Right kidney (tissue), 9 donors: Measurements from ENCODE around the gene SEC14L5.
"Not testable (repeated sequence)": the region's sequence is repeated elsewhere in the genome, so short reads cannot be mapped to it uniquely, and the experiment has no call there.

ENCODE experiments used
- DNase-seq: peaks from one replicate; pipeline ENCODE4 v3.0.0-alpha.2; 2016
- long read RNA-seq, 8 donors: transcript quantifications; one replicate each; lab custom pipeline, GENCODE V29; 2026

The SEC14L5 gene
- long read RNA-seq, donor 1, partial matches to known transcripts = 7 of 7 reads
- long read RNA-seq, donor 1, other reads (novel, unspliced or antisense) = 0 of 7 reads
- long read RNA-seq, donor 2 = 0 reads
- long read RNA-seq, donor 3 = 0 reads
- long read RNA-seq, donor 4 = 0 reads
- long read RNA-seq, donor 5 = 0 reads
- long read RNA-seq, donor 6 = 0 reads
- long read RNA-seq, donor 7 = 0 reads
- long read RNA-seq, donor 8 = 0 reads

DNA sequence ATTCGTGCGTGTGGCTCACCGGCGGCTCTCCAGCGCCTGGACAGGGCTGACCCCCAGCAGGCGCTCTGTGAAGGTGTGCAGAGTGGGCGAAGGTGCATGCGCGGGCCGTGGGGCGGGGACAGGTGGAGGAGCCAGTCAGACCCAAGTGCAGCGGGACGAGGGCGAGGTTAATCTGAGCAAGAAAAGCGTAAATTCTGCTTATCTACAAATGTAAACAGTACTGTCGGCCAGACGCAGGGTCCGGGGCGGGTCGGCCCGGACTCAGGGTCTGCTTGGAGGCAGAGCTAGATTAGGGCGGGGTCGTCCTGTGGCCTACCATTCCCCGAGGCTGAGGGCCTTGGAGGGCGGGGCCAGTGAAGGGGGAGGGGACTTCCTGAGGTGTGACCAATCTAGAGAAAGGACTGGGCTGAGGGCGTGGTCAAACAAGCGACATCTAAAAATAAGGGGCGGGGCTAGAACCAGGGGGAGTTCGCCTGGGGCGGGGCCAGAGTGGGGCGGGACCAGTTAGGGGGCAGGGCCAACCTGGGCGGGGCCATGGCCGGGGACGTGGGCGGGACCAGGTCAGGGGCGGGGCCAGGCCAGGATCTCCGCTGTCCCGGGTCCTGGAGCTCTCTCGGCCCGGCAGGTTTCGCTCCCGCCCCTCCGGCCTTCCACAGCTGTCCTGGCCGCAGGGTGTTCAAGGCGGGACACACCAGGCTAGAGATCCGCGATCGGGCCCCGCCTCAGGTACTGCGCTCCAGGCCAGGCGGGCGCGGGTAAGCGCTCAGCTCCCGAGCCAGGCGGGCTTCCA, at the start of gene SEC14L5:
Gene SEC14L5 (plus strand): TSS at position 611 of the 790 bp plus-strand sequence. CDS start 994 bp downstream, outside the sequence.
- peak; percentile 87 for DNase-seq

DNA sequence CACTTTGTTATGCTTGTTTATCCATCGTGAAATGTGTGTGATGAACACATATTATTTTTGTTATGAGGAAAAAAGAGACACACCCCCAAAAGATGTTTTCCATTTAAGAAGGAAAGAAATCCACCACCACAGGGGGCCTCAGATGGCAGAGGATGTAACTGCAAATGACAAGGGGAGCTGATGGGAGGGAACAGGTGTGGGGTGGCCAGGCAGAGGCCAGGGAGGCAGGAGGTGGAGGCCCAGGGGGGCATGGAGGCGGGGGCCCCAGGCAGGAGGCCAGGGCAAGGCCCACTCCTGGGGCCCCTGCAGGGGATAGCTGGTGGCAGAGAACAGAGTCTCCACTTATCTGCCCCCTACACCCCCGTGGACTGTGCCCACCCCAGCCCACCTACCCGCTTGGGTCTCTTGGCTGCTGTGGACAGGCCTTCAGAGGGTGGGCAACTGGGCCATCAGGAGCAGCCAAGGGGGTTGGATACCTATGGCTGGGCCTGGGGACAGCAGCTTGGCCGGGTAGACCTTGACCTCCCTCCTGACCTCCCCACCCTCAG, 49.2 kb upstream of the SEC14L5 start:
- DNase-seq = no peak

DNA sequence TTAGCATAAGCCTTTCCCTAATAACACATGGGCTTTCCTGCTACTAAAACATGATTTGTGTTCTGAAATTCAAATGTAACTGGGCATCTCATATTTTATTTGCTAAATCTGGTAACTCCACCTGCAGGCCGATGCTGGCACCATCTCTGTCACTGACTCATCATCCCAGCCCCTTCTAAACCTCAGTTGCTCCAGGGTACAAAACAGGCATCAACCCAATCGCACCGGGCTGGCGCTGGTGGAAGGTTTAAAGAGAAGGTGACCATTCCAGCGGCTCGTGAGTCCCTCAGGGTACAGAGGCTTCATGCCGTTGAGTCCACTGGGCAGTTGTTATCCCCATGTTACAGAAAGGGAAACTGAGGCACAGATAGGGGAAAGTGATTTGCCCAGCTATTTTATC, 48.3 kb upstream of the SEC14L5 start:
- DNase-seq = no peak

DNA sequence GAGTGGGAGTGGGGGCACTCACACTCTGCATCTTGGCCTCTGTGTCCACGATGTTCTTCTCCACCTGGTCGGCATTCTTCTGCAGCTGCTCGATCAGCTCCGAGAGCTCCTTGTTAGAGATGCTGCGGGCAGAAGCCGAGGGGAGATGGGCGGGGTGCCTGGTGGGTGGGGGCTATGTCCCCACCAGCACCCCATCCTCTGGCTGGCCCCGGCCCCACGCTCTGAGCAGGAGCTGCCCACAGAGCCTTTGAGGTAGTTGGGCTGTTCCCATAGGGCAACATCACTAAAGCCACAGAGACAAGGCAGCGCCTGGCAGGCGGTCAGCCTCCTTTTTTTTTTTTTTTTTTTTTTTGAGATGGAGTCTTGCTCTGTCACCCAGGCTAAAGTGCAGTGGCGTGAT, 47.3 kb upstream of the SEC14L5 start:
- no peak for DNase-seq

DNA sequence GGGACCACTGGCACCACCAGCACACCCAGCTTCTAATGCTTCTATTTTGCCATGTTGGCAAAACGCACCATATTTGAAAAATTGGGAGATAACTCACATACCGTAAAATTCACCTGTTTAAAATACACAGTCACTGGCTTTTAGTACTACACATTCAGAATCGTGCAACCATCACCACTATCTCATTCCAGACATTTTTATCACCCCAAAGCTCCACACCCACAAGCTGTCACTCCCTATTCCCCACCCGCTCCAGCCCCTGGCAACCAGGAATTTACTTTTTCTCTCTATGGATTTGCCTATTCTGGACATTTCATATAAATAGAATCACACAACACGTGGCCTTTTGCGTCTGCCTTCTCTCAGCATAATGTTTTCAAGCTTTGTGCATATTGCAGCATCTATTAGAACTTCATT, 46.2 kb upstream of the SEC14L5 start:
- DNase-seq = no peak

DNA sequence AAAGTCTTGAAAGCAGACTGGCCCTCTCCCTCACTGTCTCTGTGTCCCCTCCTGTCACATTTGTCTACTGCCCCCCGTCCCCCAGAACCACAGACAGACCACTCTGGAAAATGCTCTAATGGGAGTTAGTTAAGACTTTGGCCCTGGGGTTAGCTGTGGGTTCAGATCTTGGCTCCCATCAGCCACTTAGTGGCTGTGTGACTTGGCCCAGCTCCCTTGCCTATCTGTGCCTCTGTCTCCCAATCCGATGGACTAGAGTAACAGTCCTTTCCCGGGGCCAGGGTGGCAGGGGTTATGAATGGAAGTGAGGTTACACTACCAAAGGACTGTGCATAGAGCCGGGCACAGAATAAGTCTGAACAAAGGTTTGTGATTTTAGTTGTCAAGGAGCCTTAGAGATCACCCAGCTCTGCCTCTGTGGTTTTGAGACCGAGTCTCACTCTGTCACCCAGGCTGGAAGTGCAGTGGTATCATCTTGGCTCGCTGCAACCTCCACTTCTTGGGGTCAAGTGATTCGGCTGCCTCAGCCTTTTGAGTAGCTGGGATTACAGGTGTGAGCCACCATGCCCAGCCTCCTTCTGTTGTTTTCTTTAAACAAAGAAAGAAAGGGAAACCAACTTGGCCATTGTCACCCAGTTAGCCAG, 44.9 kb upstream of the SEC14L5 start:
- DNase-seq = no peak

DNA sequence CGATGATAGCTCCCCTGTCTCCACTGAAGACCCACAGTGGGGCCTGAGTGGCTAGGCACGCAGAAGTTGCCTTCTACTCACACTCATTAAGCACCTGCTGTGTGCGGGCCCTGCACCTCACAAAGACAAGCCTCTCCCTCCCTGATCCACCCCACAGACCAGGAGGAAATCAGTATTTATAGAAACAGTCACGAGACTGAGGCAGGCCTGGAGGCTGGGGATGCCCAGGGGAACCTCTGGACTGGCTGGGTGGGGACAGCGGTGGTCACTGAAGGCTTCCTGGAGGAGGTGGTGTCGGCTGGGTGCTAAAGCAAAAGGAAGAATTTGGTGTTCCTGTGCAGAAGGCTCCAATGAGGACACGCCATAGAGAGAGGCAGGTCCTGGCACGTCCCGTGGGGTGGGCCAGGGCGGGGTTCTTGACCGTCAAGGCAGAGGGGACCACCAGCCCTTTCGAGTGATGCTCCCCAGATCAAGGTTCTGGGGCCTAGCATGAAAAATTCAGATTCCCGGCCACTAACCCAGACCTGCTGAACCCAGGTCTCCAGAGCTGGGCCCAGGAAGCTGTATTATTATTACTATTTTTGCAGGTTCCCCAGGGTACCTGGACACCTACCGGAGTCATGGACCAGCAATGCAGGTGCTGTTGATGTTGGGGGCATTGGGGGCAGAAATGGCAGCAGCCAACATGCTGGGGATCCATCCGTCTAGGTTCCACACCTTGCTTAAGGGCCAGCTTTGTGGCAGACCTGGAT, 44.2 kb upstream of the SEC14L5 start:
- no peak for DNase-seq

DNA sequence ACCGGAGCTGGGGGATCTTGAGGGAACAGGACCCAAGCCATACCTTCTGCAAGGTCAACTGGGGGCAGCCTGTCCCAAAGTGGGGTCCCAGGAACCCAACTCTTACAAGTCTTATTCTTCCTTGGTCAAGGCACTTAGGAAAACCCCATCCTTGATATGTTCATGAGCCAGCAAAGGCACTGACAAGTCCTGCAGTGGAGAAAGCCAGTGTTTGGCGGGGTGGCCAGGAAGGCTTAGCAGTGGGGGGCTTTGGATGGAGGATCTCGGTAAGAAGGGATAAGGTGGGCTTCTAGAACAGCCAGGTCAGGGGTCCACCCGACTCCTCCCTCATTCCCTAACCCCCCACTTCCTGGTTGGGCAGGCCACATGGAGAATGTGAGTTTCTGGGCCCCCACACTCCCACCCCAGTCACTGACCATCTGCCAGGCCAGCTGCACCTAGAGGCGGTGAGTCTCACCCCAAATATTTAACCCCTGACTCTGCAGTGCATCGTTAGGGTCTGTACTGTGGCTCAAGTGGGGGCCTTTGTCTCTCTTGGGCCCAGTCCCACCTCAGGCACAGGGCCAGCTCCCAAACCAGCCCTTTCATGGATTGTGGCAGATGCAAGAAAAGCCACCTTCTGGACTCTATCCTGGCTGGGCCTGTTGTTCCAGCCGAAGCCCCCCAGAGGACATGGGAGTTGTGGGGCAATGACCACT, 43.5 kb upstream of the SEC14L5 start:
- no peak for DNase-seq

DNA sequence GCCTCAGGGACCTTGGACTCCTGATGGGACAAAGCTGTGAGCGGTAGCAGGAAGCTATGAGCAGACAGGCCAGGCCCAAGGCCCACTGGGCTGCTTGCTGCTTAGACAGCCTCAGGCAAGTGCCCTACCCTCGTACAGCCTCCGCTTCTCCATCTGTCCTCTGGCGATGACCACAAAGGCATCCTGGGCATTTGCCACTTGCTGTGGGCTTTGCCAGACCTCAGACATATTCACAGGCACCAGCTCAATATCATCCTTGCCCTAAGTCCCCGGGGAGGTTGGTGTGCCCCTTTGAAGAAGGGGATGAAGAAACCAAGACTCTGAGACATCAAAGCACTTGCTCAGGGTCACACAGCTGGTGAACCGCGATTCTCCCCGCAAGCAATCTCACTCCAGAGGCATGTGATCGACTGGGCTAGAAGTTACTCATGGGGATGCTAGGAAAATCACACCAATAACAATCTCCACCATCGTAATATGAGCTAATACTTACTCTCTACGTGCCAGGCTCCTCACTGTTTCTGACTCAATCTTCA, 42.8 kb upstream of the SEC14L5 start:
- DNase-seq = no peak

DNA sequence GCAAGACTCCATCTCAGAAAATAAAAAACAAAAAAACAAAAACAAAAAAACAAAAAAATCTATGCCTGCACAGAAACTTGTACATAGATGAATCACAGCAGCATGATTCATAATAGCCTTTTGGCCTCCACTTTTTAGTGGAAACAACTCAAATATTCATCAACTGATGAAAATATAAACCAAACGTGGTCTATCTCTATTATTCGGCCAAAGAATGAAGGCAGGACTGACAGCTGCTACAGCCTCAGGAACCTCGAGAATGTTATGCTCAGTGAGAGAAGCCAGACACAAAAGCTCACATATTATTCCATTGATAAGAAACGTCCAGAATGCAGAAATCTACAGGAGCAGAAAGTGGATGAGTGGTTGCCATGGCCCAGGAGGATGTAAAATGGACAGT, 41.0 kb upstream of the SEC14L5 start:
- no peak for DNase-seq

DNA sequence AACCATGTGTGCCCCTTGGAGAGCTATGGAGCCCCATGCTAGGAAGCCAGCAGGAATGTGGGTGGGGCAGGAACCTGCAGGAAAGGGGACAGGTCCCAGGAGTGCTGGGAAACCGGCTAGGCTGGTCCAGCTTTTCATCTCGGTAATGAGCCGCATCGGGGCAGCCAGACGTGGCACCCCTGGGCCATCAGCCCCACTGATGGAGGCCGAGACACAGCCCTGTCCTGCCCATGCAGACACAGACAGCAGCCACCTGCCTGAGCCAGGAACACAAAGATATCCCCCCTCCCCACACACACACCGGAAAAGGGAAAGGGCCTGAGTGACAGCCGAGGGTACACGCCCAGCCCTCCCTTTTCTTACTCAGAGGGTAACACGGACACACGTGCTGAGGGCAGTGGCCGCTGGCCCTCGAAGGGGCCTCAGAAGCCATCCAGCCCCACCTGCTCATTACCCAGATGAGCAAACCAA, 39.3 kb upstream of the SEC14L5 start:
- DNase-seq = peak; percentile 51

DNA sequence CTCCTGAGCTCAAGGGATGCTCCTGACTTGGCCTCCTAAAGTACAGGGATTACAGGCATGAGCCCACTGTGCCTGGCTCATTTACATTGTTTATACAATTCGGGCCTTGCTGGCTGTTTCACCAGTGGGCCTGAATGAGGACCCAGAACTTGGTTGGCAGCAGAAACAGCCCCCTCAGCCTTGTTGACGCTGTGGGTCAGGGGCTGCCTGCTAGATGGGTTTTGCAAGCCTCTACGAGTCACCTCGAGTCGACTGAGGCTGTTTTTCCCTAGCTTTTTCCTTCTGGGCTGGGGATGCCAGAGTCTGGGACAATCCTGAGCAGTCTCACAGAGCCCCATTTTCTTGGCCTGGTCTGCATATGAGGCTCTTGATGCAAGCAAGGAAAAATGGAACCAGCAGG, 37.3 kb upstream of the SEC14L5 start:
- DNase-seq = no peak

DNA sequence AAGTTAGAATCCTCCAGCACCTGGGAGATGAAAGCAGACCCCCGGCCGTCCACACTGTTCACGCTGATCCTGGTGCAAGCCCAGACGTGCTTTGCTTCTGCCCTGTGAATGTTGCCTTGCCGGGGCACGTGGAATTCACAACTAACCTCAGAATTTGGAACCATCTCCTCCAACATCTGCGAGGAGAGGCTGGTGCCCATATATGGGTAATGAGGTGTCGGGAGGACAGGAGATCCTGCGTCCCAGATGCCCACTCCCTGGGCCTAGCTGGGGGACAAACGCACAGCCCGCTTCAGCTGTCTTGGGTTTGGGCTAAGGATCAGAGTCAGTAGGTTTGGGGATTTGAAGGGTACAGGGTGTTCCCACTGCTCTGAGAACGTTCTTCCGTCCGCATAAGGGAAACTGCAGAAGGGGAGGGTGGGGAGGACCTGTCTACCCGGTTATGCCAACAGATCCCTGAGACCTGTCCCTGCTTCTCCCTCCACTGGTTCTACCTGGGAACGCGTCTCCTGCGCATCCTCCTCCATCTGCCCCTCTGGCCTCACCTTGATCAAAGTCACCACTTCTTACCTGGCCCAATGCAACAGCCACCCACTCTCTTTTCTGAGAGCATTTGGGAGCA, 35.3 kb upstream of the SEC14L5 start:
- DNase-seq = no peak

DNA sequence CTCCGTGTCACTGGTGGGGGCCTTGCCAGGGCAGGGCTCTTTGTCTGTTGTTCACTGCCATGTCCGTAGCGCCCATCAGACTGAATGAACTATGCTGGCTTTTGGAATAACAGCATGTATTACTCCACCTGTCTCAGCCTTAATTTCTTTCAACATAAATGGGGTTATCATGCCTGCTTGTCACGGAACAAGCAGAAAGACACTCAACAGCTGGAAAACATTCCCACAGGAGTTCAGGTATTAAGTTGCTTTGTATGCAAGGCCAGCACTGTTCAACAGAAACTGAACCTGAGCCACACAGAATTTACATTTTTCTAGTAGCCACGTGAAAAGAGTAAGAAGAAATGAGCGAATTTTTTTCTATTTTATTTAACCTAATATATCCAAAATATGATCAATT, 34.3 kb upstream of the SEC14L5 start:
- DNase-seq = no peak

DNA sequence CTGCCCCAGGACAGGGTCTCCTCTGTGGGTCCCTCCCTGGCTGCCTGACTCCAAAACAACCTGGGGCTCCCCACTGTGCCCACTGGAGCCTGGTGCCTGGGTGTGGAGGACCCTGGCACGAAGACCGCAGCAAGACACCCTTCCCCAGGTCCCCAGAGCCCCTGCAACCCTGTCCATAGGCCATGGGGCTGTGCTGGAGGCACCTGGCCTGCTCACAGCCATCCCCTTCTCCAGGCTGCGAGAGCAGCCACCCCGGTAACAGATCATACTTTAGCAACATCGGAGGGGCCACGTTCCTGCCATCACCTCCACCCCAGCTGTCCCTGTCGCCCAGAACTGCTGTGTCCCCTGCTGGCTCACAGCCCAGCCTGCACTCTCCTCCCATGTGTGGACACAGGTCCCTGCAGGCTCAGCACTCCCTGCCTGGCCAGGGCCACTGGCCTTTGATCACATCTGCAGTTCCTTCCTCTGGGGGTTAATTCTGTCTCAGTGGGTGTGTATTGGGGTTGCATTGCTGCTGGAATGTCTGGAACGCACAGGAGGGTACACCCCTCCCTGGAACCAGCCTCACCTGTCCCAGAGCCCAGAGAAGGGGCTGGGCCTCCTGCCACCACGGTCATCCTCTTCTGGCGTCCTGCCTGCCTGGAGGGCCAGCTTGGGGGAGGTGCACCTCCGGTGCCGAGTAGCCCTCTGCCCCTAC, 33.4 kb upstream of the SEC14L5 start:
- DNase-seq = no peak

DNA sequence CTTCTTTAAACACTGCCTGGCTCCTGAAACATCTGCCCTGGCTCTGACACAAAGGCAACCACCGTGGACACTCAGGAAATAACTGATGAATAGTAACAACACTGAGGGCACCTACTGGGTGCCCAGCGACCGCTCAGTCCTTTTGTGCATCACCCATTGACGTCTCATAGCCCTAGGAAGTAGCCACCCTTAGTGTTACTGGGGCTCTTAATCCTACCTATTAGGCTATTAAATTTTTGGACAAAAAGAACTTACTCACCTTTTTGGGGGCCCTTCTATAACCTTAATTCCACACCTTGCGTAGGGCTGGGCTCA, 32.9 kb upstream of the SEC14L5 start:
- DNase-seq = no peak

DNA sequence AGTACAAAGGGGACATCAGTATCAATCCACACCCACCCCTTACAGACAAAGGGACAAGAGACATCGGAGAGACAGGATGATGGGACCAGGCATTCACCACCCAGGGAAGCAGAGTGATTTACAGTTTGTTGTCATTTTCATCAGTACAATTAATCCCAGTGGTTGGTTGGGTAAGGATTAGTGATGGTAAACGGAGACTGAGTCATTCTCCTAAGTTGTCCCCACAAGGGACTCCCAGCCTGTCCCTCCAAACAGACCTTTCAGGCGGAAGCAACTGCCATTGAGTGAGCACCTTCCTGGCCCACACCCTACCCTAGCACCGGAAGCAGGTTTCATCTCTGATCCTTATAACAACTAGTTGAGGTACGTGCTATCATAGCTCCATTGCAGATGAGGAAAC, 32.3 kb upstream of the SEC14L5 start:
- no peak for DNase-seq

DNA sequence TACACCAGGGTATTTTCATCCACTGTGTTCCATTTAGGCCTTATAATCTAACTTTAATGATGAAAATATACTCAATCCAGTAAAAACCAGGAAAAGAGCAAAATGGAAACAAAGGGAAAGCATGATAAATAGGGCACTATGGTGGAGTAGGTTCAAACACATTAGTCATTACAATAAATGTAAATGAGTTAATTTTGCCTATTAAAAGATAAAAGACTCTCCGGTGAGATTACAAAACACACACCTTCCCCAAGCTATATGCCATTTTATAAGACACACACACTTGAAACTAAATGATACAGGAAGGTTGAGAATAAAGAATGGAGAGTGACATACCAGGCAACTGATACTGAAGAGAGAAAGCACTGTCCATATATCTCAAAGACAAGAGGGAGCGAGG, 31.2 kb upstream of the SEC14L5 start:
- no peak for DNase-seq

DNA sequence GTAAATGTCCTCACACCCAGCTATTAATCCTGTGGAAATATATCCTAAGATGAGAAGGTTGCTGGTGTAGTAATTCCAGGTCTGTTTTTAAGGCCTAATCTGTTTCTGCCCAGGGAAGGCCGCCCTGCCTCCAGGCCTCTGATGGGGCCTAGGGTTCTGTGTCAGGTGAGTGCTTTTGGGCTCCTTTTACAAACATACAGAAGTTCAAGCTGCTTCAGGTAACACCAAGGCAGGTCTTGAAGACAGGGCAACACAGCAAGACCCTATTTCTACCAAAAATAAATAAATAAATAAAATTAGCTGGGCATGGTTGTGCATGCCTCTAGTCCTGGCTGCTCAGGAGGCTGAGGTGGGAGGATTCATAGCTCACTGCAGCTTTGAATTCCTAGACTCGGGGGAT, 30.5 kb upstream of the SEC14L5 start:
- no peak for DNase-seq

DNA sequence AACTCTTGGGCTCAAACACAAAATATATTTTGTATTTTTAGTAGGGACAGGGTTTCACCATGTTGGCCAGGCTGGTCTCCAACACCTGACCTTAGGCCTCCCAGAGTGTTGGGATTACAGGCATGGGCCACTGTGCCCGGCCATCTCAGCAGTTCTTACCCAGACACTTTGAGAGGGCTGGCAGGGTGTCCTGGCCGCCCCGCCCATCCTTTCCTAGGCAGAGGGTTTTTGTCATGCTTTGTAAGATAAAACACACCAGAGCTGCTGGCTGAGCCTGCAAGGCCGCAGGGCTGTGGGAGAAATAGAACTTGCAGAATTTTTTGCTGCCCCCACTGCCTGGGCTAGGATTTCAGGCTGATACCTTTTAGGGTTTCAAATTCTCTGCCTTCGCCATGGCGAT, 29.9 kb upstream of the SEC14L5 start:
- DNase-seq = no peak

DNA sequence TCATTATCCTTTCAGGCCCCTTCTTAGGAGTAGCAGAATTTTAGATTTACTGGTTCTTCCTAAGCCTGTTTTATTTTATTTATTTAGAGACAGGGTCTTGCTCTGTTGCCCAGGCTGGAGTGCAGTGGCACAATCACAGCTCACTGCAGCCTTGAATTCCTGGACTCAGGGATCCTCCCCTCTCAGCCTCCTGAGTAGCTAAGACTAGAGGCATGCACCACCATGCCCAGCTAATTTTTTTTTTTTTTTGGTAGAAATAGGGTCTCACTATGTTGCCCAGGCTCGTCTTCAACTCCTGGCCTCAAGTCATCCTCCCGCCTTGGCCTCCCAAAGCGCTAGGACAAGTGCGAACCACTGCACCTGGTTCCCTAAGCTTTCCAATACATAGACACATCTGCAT, 28.5 kb upstream of the SEC14L5 start:
- not testable (repeated sequence) for DNase-seq
